ENCODE measurements around the gene ACTR3. TPM values are rescaled to one million over a fixed set of nuclear protein-coding genes. Genes with fewer than 3 reads are reported as not detected.
"Not testable (repeated sequence)": the region's sequence is repeated elsewhere in the genome, so short reads cannot be mapped to it uniquely, and the experiment has no call there.

ACTR3 gene
- total RNA-seq, 4 donors from 2014 or later = 83.9 to 126 (median 102) TPM

DNA sequence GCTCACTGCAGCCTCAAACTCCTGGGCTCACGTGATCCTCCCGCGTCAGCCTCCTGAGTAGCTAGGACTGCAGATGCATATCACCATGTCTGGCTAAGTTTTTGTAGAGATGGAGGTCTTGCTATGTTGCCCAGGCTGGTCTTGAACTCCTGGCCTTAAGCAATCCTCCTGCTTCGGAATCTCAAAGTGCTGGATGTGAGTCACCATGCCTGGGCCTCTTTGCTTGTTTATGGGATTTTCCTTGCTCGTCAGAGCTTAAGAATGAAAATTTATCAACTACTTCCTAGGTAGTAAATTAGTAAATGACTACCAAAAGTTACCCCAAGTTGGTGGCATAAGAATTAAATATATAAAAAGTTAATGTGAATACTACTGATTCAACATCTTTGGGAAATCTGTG is 51.0 kb downstream of the ACTR3 start:
- no peaks in the 10 kb centered on the region for H3K27me3 ChIP-seq
- TF ChIP-seq, protein P1, sequence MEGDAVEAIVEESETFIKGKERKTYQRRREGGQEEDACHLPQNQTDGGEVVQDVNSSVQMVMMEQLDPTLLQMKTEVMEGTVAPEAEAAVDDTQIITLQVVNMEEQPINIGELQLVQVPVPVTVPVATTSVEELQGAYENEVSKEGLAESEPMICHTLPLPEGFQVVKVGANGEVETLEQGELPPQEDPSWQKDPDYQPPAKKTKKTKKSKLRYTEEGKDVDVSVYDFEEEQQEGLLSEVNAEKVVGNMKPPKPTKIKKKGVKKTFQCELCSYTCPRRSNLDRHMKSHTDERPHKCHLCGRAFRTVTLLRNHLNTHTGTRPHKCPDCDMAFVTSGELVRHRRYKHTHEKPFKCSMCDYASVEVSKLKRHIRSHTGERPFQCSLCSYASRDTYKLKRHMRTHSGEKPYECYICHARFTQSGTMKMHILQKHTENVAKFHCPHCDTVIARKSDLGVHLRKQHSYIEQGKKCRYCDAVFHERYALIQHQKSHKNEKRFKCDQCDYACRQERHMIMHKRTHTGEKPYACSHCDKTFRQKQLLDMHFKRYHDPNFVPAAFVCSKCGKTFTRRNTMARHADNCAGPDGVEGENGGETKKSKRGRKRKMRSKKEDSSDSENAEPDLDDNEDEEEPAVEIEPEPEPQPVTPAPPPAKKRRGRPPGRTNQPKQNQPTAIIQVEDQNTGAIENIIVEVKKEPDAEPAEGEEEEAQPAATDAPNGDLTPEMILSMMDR (IDR thresholded peaks at IDR 0.05) = no peak
- TF ChIP-seq POLR2A (IDR thresholded peaks at IDR 0.05) = no peak
- no peak overlapping the region for H3K27ac ChIP-seq
- peaks cover 7 to 16% of the 10 kb centered on the region in 2 donors for H3K36me3 ChIP-seq
- H3K4me1 ChIP-seq = no peaks in the 10 kb centered on the region
- H3K9me3 ChIP-seq = no peaks in the 10 kb centered on the region
- 85 to 99% methylated on average over 5 of the region's 5 CpGs for WGBS, 2 donors
- H3K4me3 ChIP-seq (replicated peaks in 1 of 3) = no peak overlapping the region
- no peak for DNase-seq
- intact Hi-C loops (cut with DNase I) = no loop called here

DNA sequence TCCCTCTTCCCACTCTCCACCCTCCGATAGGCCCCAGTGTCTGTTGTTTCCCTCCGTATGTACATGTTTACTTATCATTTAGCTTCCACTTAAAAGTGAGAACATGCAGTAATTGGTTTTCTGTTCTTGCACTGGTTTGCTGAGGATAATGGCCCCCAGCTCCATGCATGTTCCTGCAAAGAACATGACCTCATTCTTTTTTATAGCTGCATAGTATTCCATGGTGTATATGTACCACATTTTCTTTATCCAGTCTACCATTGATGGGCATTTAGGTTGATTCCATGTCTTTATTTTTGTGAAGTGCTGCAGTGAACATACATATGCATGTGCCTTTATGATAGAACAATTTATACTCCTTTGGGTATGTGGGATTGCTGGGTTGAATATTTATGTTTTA is 55.9 kb downstream of the ACTR3 start:
- H3K36me3 ChIP-seq = peaks cover 20 to 24% of the 10 kb centered on the region in 2 donors
- DNase-seq; intact Hi-C loops (cut with DNase I); H3K4me3 ChIP-seq (replicated peaks in 1 of 3); H3K27ac ChIP-seq; H3K27me3 ChIP-seq; H3K9me3 ChIP-seq; H3K4me1 ChIP-seq: not testable (repeated sequence)
- 97 to 98% methylated on average over 2 of the region's 2 CpGs for WGBS, 2 donors

DNA sequence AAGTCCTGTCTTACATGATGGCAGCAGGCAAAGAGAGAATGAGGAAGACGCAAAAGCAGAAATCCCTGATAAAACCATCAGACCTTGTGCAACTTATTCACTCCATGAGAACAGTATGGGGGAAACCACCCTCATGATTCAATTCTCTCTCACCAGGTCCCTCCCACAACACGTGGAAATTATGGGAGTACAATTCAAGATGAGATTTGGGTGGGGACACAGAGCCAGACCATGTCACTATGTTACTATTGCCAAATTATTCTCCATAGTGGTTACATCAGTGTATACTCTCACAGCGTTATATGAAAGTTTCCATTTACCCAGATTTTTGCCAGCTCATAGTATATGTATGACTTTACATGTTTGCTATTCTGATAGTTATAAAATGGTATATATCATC is 61.0 kb downstream of the ACTR3 start:
- H3K4me3 ChIP-seq (replicated peaks in 1 of 3); H3K4me1 ChIP-seq; DNase-seq; H3K9me3 ChIP-seq; H3K27ac ChIP-seq; H3K27me3 ChIP-seq; intact Hi-C loops (cut with DNase I): not testable (repeated sequence)
- 90 to 96% methylated on average over 3 of the region's 3 CpGs for WGBS, 2 donors
- peaks cover 23 to 29% of the 10 kb centered on the region in 2 donors for H3K36me3 ChIP-seq

DNA sequence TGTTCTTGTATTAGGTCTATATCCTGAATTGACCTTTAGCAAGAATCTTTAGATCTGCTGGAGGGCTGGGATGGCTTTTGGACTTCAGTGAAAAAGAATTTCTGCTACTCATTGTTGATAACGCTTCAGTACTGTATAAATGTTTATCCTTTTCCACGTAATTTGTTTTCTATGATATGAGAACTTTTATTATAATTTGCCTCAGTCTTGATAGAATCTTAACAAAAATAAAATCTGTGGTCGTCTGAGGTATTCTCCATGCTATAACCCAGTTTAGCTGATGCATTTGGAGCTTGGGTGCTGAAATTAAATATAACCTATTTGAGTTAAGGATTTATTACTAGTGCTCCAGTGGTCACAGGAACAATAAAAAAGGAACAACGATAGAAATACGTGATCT is 71.1 kb downstream of the ACTR3 start:
- no peak for TF ChIP-seq POLR2A (IDR thresholded peaks at IDR 0.05)
- TF ChIP-seq, protein P1 (IDR thresholded peaks at IDR 0.05) = no peak
- no peak for DNase-seq

DNA sequence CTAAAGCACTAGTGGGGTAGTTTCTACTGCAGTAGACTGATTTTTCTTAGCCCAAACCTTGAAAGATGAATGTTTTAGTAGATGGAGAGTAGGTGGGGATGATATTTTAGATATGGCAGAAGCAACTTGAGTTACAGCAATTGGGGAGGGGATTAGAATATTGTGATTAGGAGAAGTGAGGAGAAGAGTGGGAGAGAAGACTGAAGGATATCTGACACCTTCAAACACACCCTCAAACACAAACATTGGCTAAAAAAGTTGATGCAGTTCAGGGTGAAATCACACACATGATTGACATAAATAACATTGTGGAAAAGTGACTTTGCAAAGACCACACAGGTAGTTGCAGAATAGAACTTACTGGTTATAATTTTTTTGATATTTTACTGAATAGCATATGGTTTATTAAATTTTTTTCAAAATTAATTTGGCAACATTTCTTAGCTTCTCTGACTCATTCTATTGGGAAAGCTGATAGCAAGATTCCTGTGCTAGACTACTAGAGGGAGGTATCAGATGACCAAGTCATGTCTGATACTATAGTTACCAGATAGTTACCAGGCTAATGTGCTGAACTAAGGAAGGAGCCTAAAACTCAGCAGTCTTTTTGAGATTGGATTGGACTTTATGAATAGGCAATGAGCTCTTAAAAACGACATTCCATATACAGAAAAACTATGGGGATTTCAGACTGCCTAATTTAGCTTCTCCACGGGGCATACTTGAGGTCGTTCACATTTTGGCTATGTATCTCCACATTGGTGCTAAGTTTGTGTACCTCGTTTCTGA is 73.0 kb downstream of the ACTR3 start:
- Histone ChIP-seq H3K9me3 (no peaks in the 10 kb centered on the region), H3K27ac (no peak overlapping the region), H3K4me1 (no peaks in the 10 kb centered on the region), H3K27me3 (no peaks in the 10 kb centered on the region), H3K36me3 (no peaks in the 10 kb centered on the region), H3K4me3 (replicated peaks in 1 of 3) (no peak overlapping the region)
- no peak for TF ChIP-seq POLR2A (IDR thresholded peaks at IDR 0.05)
- TF ChIP-seq, protein P1 (IDR thresholded peaks at IDR 0.05) = no peak
- WGBS, 2 donors = 80 to 87% methylated on average over 4 of the region's 4 CpGs
- no peak for DNase-seq
- intact Hi-C loops (cut with DNase I) = no loop called here

More for the DNA sequence above, 71.1 kb downstream of the ACTR3 start:
- intact Hi-C loops (cut with DNase I) = no loop called here
- no peaks in the 10 kb centered on the region for H3K27me3 ChIP-seq
- H3K27ac ChIP-seq = no peak overlapping the region
- no peak overlapping the region for H3K4me3 ChIP-seq (replicated peaks in 1 of 3)
- H3K9me3 ChIP-seq = no peaks in the 10 kb centered on the region
- peaks cover 0 to 2% of the 10 kb centered on the region in 2 donors for H3K36me3 ChIP-seq
- H3K4me1 ChIP-seq = no peaks in the 10 kb centered on the region
- 96 to 98% methylated on average over 5 of the region's 5 CpGs for WGBS, 2 donors

DNA sequence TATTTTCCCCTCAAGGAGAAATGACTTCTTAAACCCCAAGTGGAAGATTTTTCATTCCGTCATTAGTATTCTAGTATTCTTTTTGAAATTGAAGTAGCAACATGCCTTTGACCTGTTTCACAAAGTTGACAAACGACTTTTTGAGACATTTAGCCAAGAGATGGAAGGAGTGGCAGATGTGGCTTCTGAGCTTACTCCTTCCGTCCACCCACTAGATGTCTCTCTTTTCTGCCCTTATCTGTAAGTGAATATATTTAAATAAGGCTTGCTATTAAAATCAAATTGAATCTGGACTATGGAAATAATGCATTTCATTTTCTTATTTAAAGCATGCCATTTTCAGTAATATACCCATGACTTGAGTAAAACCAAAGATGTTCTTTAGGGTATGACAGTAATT is 74.1 kb downstream of the ACTR3 start:
- no peak overlapping the region for H3K27ac ChIP-seq
- H3K4me1 ChIP-seq = peaks cover 0 to 6% of the 10 kb centered on the region in 2 donors
- TF ChIP-seq, protein P1 (IDR thresholded peaks at IDR 0.05) = no peak
- no peak for TF ChIP-seq POLR2A (IDR thresholded peaks at IDR 0.05)
- no peaks in the 10 kb centered on the region for H3K9me3 ChIP-seq
- no peak overlapping the region for H3K4me3 ChIP-seq (replicated peaks in 1 of 3)
- WGBS, 2 donors = 76 to 80% methylated on average over 3 of the region's 3 CpGs
- intact Hi-C loops (cut with DNase I) = no loop called here
- H3K27me3 ChIP-seq = no peaks in the 10 kb centered on the region
- DNase-seq = no peak
- no peaks in the 10 kb centered on the region for H3K36me3 ChIP-seq

Data from thyroid gland (tissue), 4 donors.